SK-N-SH (cell line): ENCODE data around the gene MAP2. TPM values are rescaled to one million over a fixed set of nuclear protein-coding genes. Genes with fewer than 3 reads are reported as not detected.

Experiments used
- CTCF ChIA-PET: fragments of 300-600, 350-600 bp; formaldehyde crosslinking; extraction: SDS; loops from one replicate; lab custom pipeline; 2021; lab: Yijun Ruan, JAX
- POLR2A ChIA-PET: fragments of 350-600 bp; sonication (Branson Sonifier 250); formaldehyde crosslinking; extraction: SDS; loops from one replicate; lab custom pipeline; 2020; ENCODE audit warnings: antibody characterized with exemption, inconsistent platforms; lab: Yijun Ruan, JAX
- DNase-seq: peaks from one replicate; pipeline ENCODE4 v3.0.0; 2012
- H2AFZ ChIP-seq: fragments of 200-600 bp; sonication (generic); 2 replicates; pipeline ENCODE4 v1.8.1; 2016; ENCODE audit warnings: antibody characterized with exemption, mild to moderate bottlenecking, low read depth
- H3F3A ChIP-seq: fragments of 200-600 bp; sonication (generic); replicated peaks from 2 replicates; pipeline ENCODE3; 2016; ENCODE audit warnings: antibody characterized with exemption, mild to moderate bottlenecking; ENCODE audit not compliant: insufficient read depth
- H3K27ac ChIP-seq, 2 experiments: fragments of 200-500 bp in 1 of 2; fragments of 200-600 bp in 1 of 2; sonication (Bioruptor generic) in 1 of 2; sonication (generic), shearing (Covaris generic) in 1 of 2; 2 replicates each; pipeline versions ENCODE4 v1.5.1 to v1.6.1; 2014 to 2016; ENCODE audit warnings: low read depth in 2 of 2, inconsistent platforms in 1 of 2, low read length in 1 of 2, mild to moderate bottlenecking in 1 of 2, mixed read lengths in 1 of 2
- H3K27me3 ChIP-seq: fragments of 200-600 bp; sonication (generic), shearing (Covaris generic); 2 replicates; pipeline ENCODE4 v1.6.1; 2016; ENCODE audit warnings: mixed run types; ENCODE audit not compliant: insufficient read depth
- H3K36me3 ChIP-seq, 2 experiments: fragments of 200-500 bp in 1 of 2; fragments of 200-600 bp in 1 of 2; sonication (Bioruptor generic) in 1 of 2; sonication (generic) in 1 of 2; replicated peaks in 1 of 2; 2 replicates each; pipeline versions ENCODE3 to v1.5.1; 2014 to 2016; ENCODE audit warnings: low read length in 1 of 2, mild to moderate bottlenecking in 1 of 2; ENCODE audit not compliant: insufficient read depth in 2 of 2, control insufficient read depth in 1 of 2
- H3K4me1 ChIP-seq, 2 experiments: fragments of 200-500 bp in 1 of 2; fragments of 200-600 bp in 1 of 2; sonication (Bioruptor generic) in 1 of 2; sonication (generic), shearing (Covaris generic) in 1 of 2; 2 replicates each; pipeline versions ENCODE4 v1.5.1 to v1.6.1; 2014 to 2016; ENCODE audit warnings: low read depth in 1 of 2, low read length in 1 of 2, mixed run types in 1 of 2; ENCODE audit not compliant: insufficient read depth in 2 of 2, control insufficient read depth in 1 of 2
- H3K4me2 ChIP-seq: fragments of 200-600 bp; sonication (generic), shearing (Covaris generic); 2 replicates; pipeline ENCODE4 v1.6.1; 2017; ENCODE audit warnings: mixed run types
- H3K4me3 ChIP-seq, 2 experiments: fragments of 200-500 bp in 1 of 2; fragments of 200-600 bp in 1 of 2; sonication (Bioruptor generic) in 1 of 2; sonication (generic), shearing (Covaris generic) in 1 of 2; 2 replicates each; pipeline versions ENCODE4 v1.5.1 to v1.8.1; 2014 to 2016; ENCODE audit warnings: low read depth in 2 of 2, inconsistent platforms in 1 of 2, low read length in 1 of 2, mild to moderate bottlenecking in 1 of 2, mixed read lengths in 1 of 2, moderate library complexity in 1 of 2
- H3K79me2 ChIP-seq: fragments of 200-600 bp; sonication (generic); 2 replicates; pipeline ENCODE4 v1.8.1; 2017; ENCODE audit warnings: mild to moderate bottlenecking; ENCODE audit not compliant: insufficient read depth
- H3K9ac ChIP-seq: fragments of 200-600 bp; sonication (generic); 2 replicates; pipeline ENCODE4 v1.6.1; 2017; ENCODE audit warnings: mixed run types
- H3K9me2 ChIP-seq: fragments of 200-600 bp; sonication (generic); 2 replicates; pipeline ENCODE4 v1.6.1; 2017; ENCODE audit warnings: mixed run types
- H3K9me3 ChIP-seq: fragments of 200-600 bp; sonication (generic); 2 replicates; pipeline ENCODE4 v1.6.1; 2017; ENCODE audit warnings: mixed run types, mild to moderate bottlenecking, moderate library complexity
- H4K20me1 ChIP-seq: fragments of 200-600 bp; sonication (generic); 2 replicates; pipeline ENCODE4 v1.6.1; 2017; ENCODE audit warnings: mild to moderate bottlenecking, mixed run types; ENCODE audit not compliant: insufficient read depth
- EZH2phosphoT487 ChIP-seq: fragments of 200-600 bp; sonication (generic); IDR thresholded peaks from 2 replicates; pipeline ENCODE4 v1.6.1; 2017; ENCODE audit warnings: low read depth, mixed run types, mild to moderate bottlenecking, antibody characterized with exemption, moderate library complexity, borderline replicate concordance
- NFIC ChIP-seq: IDR thresholded peaks from 2 replicates; pipeline ENCODE4 v1.4.0; 2012; ENCODE audit warnings: borderline replicate concordance
- REST ChIP-seq: IDR thresholded peaks from 2 replicates; pipeline ENCODE4 v1.6.1; 2012; ENCODE audit warnings: mild to moderate bottlenecking, low read depth, low read length, moderate library complexity
- RFX5 ChIP-seq: IDR thresholded peaks from 2 replicates; pipeline ENCODE4 v1.6.1; 2012; ENCODE audit warnings: mild to moderate bottlenecking, improper control_type of control experiment, low read length
- TCF12 ChIP-seq: IDR thresholded peaks from 2 replicates; pipeline ENCODE4 v1.4.0; 2012
- WGBS: methylation state at CpG from one replicate; pipeline ENCODE4 v1.1.6; 2017; ENCODE audit warnings: low lambda C conversion rate; 5-methylcytosine and 5-hydroxymethylcytosine counted together
- polyA plus RNA-seq, 3 experiments: library from polyadenylated mRNA; depleted of rRNA; stranded (reverse); fragments of >200 nt; gene quantifications; 2 replicates each; pipeline ENCODE4 v1.2.3, GENCODE V29; 2012

Gene MAP2
- polyA plus RNA-seq, 1 of the 3 experiments (the other 2 are of a cell fraction) = 7.8 TPM

- Histone ChIP-seq H4K20me1 (no peaks in the 10 kb centered on the region), H3K27me3 (no peaks in the 10 kb centered on the region), H3K27ac (no peak overlapping the region), H3K79me2 (no peaks in the 10 kb centered on the region), H3K4me3 (no peak overlapping the region), H2AFZ (no peak overlapping the region), H3K9ac (no peak overlapping the region), H3K9me3 (no peaks in the 10 kb centered on the region), H3K4me2 (no peak overlapping the region), H3K9me2 (no peaks in the 10 kb centered on the region)
- no peak for DNase-seq
- CTCF ChIA-PET = interaction anchor here (0.9 kb wide), 1 partner anchor 121 kb away, joined by 3 read pairs; no protein-coding TSS in a partner anchor
- POLR2A ChIA-PET = no interaction called here
- TF ChIP-seq REST (no peak), EZH2phosphoT487 (no peak)
- TF ChIP-seq, all 33 proteins: peak for 0
- Histone ChIP-seq H3K4me1 (no peaks in the 10 kb centered on the region; a peak in 1 of 4 replicates), H3K36me3 (no peaks in the 10 kb centered on the region), H3F3A (no peaks in the 10 kb centered on the region)
These were observed 32.6 kb downstream of the MAP2 start for GRCh38 chr2:209456489-209456888.

DNA sequence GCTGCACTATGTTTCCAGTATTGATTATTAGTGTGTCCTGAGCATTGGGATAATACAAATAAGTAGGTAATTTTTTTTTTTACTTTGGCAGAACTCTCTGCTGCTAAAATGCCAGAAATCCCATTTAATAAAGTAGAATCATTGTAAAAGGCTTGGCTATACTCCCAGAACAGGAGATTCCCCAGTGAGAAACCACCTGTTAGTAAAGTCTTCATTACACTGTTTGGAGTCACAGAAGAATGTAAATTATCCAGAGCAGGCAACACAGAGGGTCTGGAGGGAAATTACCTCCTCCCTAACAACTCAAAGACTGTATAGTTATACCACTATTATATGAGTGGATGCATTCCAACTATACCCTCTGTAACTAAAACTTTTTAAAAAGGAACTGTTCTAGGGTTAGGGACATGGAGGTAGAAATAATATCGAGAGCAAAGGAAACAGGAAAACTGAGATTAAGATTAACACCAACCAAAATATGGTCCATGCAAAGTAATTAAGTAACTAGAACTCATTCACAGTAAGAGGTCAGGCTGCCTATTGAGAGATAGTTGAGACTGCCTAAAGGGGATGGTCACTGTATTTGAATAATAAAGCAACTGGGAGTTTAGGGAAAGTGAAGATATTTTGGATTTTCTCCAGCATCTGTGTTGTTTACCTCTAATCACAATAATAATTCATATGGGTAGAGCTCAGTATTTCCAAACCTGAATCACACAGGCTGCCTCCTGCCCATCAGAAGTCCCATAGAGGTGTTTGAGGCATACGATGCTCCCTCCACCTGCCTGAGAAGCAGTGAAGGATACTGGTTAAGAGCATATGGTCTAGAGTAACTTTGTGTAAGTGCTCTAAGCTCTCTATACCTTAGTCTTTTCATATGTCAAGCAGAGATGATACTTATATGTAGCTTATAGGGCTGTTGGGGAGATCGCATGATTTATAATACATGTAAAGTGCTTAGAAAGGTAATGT, 34.4 kb downstream of the MAP2 start:
- TF ChIP-seq TCF12 (peak; percentile 43), NFIC (peak; percentile 30; the same call in 1 of the 2 replicates), RFX5 (no peak)
- TF ChIP-seq, all 33 proteins: peak for 2
- Histone ChIP-seq H3K4me2 (no peak overlapping the region), H3F3A (no peaks in the 10 kb centered on the region), H2AFZ (no peak overlapping the region), H3K4me3 (no peak overlapping the region), H3K9me3 (no peaks in the 10 kb centered on the region), H3K36me3 (no peaks in the 10 kb centered on the region), H3K27ac (no peak overlapping the region), H3K4me1 (no peaks in the 10 kb centered on the region; a peak in 1 of 4 replicates), H3K79me2 (no peaks in the 10 kb centered on the region), H4K20me1 (no peaks in the 10 kb centered on the region), H3K9ac (no peak overlapping the region), H3K9me2 (no peaks in the 10 kb centered on the region), H3K27me3 (no peaks in the 10 kb centered on the region)
- no peak for DNase-seq
- ChIA-PET POLR2A (no interaction called here), CTCF (interaction anchor here (0.9 to 1.3 kb wide), 3 partner anchors 10 to 35 kb away, joined by 3 to 4 read pairs (median 3); partner anchors contain the start of gene MAP2)
- 84% methylated on average over 3 of the region's 3 CpGs for WGBS
